CD14-positive monocyte (primary cell): Measurements from ENCODE around the gene PRMT2. TPM values are rescaled to one million over a fixed set of nuclear protein-coding genes. Genes with fewer than 3 reads are reported as not detected.

Experiments used
- DNase-seq, 3 donors: peaks; one replicate each; pipeline ENCODE4 v3.0.0-alpha.2; 2011 to 2022
- H2AFZ ChIP-seq: 2 replicates; pipeline ENCODE4 v1.6.0; 2012; ENCODE audit warnings: mild to moderate bottlenecking, low read depth, low read length, inconsistent platforms; ENCODE audit not compliant: insufficient read depth, poor library complexity, severe bottlenecking
- H3K27ac ChIP-seq, 2 donors: 1 replicate in 1 of 2; 2 replicates in 1 of 2; pipeline ENCODE4 v1.5.1; 2012 to 2013; ENCODE audit warnings: low read length in 2 of 2, control low read depth in 1 of 2, inconsistent platforms in 1 of 2, low read depth in 1 of 2, mild to moderate bottlenecking in 1 of 2
- H3K27me3 ChIP-seq, 2 donors: one replicate each; pipeline versions ENCODE4 v1.6.0 to v1.6.1; 2011 to 2013; ENCODE audit warnings: low read length in 2 of 2; ENCODE audit not compliant: control insufficient read depth in 2 of 2, insufficient read depth in 2 of 2
- H3K36me3 ChIP-seq, 2 donors: replicated peaks in 1 of 2; 1 replicate in 1 of 2; 2 replicates in 1 of 2; pipeline versions ENCODE4 v1.5.1 to v1.6.1; 2012 to 2013; ENCODE audit warnings: low read length in 2 of 2, control low read depth in 1 of 2, inconsistent platforms in 1 of 2, mild to moderate bottlenecking in 1 of 2; ENCODE audit not compliant: insufficient read depth in 2 of 2, control insufficient read depth in 1 of 2
- H3K4me1 ChIP-seq, 2 donors: 1 replicate in 1 of 2; 2 replicates in 1 of 2; pipeline versions ENCODE4 v1.5.1 to v1.6.1; 2012 to 2013; ENCODE audit warnings: low read length in 2 of 2, control low read depth in 1 of 2, inconsistent platforms in 1 of 2, mild to moderate bottlenecking in 1 of 2, moderate library complexity in 1 of 2; ENCODE audit not compliant: insufficient read depth in 2 of 2, control insufficient read depth in 1 of 2
- H3K4me2 ChIP-seq: replicated peaks from 2 replicates; pipeline ENCODE3; 2012; ENCODE audit warnings: low read length, moderate library complexity, mild to moderate bottlenecking; ENCODE audit not compliant: poor library complexity, severe bottlenecking; ENCODE audit errors: extremely low read depth
- H3K4me3 ChIP-seq, 3 experiments: fragments of 200-600 bp in 1 of 3; sonication (generic) in 1 of 3; replicated peaks in 1 of 3; 1 replicate in 2 of 3; 2 replicates in 1 of 3; pipeline ENCODE4 v1.5.1; 2011 to 2013; ENCODE audit warnings: low read length in 3 of 3, mild to moderate bottlenecking in 3 of 3, control low read depth in 2 of 3, low read depth in 2 of 3, inconsistent platforms in 1 of 3, moderate library complexity in 1 of 3
- H3K79me2 ChIP-seq: 2 replicates; pipeline ENCODE4 v1.6.0; 2012; ENCODE audit warnings: mild to moderate bottlenecking, control low read depth, inconsistent platforms, low read length, moderate library complexity; ENCODE audit not compliant: insufficient read depth
- H3K9ac ChIP-seq: 2 replicates; pipeline ENCODE4 v1.6.0; 2017; ENCODE audit warnings: low read length, mild to moderate bottlenecking; ENCODE audit not compliant: insufficient read depth, poor library complexity, severe bottlenecking
- H3K9me3 ChIP-seq, 2 donors: replicated peaks in 1 of 2; 1 replicate in 1 of 2; 2 replicates in 1 of 2; pipeline versions ENCODE4 v1.5.1 to v1.6.1; 2012 to 2013; ENCODE audit warnings: low read length in 2 of 2, control low read depth in 1 of 2; ENCODE audit not compliant: control insufficient read depth in 1 of 2, insufficient read depth in 1 of 2
- H4K20me1 ChIP-seq: 2 replicates; pipeline ENCODE4 v1.6.0; 2012; ENCODE audit warnings: mild to moderate bottlenecking, low read length, control low read depth, moderate library complexity; ENCODE audit not compliant: insufficient read depth
- H3K27ac Mint-ChIP-seq, 7 donors: one replicate each; pipeline ENCODE4 v1.8.0; 2020; ENCODE audit warnings: mild to moderate bottlenecking in 7 of 7, mixed read lengths in 7 of 7, moderate library complexity in 6 of 7, inconsistent platforms in 2 of 7
- H3K27me3 Mint-ChIP-seq, 3 donors: one replicate each; pipeline ENCODE4 v1.8.0; 2021 to 2022; ENCODE audit warnings: low read depth in 3 of 3, mild to moderate bottlenecking in 3 of 3, mixed read lengths in 3 of 3, moderate library complexity in 3 of 3, inconsistent platforms in 1 of 3
- H3K36me3 Mint-ChIP-seq, 2 donors: one replicate each; pipeline ENCODE4 v1.8.0; 2020; ENCODE audit warnings: mixed read lengths in 2 of 2, inconsistent platforms in 1 of 2, mild to moderate bottlenecking in 1 of 2
- H3K4me1 Mint-ChIP-seq: one replicate; pipeline ENCODE4 v1.8.0; 2020; ENCODE audit warnings: mild to moderate bottlenecking, mixed read lengths
- H3K4me3 Mint-ChIP-seq, 2 donors: one replicate each; pipeline ENCODE4 v1.8.0; 2020; ENCODE audit warnings: mild to moderate bottlenecking in 2 of 2, mixed read lengths in 2 of 2, moderate library complexity in 1 of 2
- H3K9me3 Mint-ChIP-seq, 7 donors: one replicate each; pipeline ENCODE4 v1.8.0; 2020 to 2022; ENCODE audit warnings: mixed read lengths in 7 of 7, mild to moderate bottlenecking in 6 of 7, moderate library complexity in 6 of 7, inconsistent platforms in 2 of 7
- WGBS: methylation state at CpG from one replicate; pipeline ENCODE4 v1.1.5; 2013; ENCODE audit warnings: missing lambda C conversion rate; ENCODE audit not compliant: insufficient coverage; 5-methylcytosine and 5-hydroxymethylcytosine counted together
- intact Hi-C, 2 donors: fragments of 100-400 bp; cut with micrococcal nuclease; formaldehyde crosslinking; loops; one replicate each; pipeline versions ENCODE4 v1.15.0 to v1.15.1; 2023
- polyA plus RNA-seq, 3 donors: library from polyadenylated mRNA; depleted of rRNA in 1 of 3; unstranded in 2 of 3; stranded (reverse) in 1 of 3; fragments of 300-500 nt in 2 of 3; fragments of >200 nt in 1 of 3; fragmentation: Illumina TruSeq in 2 of 3; gene quantifications; 1 replicate in 2 of 3; 2 replicates in 1 of 3; pipeline ENCODE4 v1.2.3, GENCODE V29; 2012 to 2021
- TF ChIP-seq, protein P1 (sequence below): fragments of 200-600 bp; IDR thresholded peaks from one replicate; pipeline ENCODE4 v1.8.0; 2022; ENCODE audit warnings: antibody characterized with exemption, mild to moderate bottlenecking

Gene PRMT2
- polyA plus RNA-seq, 3 donors = 71.5 to 106 (median 77.2) TPM

DNA sequence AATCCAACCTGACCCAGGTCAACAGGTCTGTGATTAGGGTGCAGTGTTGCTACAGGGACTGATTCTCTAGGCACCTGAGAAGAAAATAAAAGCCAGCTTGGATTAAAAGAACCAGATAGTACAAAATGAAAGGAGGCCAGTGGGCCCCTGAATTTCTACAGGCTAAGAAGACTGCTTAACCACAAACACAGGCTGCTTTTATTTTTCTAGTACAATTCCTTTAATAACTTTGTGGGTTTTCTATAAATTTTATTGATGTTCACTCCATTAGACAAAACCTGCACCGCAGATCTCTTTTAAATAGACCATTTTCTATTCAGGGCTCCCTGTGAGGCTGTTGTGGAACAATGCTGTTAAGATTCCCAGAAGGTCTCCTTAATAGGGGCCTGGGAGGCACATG, 9.7 kb upstream of the PRMT2 start:
- peaks cover 36 to 41% of the 10 kb centered on the region in 2 donors for H3K4me1 ChIP-seq
- no peak overlapping the region for H3K4me3 Mint-ChIP-seq
- intact Hi-C loops = no loop called here

DNA sequence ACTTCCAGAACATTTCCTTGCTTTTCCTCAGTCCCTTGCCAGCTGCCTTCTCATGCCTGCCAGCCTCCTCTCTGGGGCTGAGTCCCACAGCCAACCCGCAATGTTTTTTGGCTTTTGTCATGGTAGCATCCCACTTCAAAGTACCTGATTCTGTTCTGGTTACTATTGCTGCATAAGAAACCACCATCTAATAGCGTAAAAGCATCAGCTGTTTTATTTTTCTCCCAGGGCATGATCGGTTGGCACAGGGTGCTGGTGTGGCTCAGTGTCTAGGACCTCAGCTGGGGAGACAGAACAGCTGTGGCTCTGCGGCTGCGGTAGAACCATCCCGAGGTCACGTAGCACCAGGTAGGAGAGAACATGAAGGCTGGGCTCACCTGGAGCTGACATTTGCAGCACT, 8.9 kb upstream of the PRMT2 start:
- Histone ChIP-seq H2AFZ (no peak overlapping the region), H3K4me2 (no peak overlapping the region), H3K27ac (peak overlapping the region; percentile 44 to 74), H3K4me3 (no peak overlapping the region), H3K9ac (no peak overlapping the region), H3K36me3 (no peaks in the 10 kb centered on the region), H3K79me2 (no peaks in the 10 kb centered on the region), H3K9me3 (peaks cover 9 to 18% of the 10 kb centered on the region in 2 donors), H3K4me1 (peaks cover 28 to 33% of the 10 kb centered on the region in 2 donors), H4K20me1 (no peaks in the 10 kb centered on the region), H3K27me3 (no peaks in the 10 kb centered on the region)
- intact Hi-C loops = no loop called here
- peaks cover 33% of the 10 kb centered on the region for H3K4me1 Mint-ChIP-seq
- peaks cover 12 to 26% (median 25%) of the 10 kb centered on the region in 7 donors for H3K9me3 Mint-ChIP-seq
- DNase-seq = no peak
- TF ChIP-seq, protein P1, sequence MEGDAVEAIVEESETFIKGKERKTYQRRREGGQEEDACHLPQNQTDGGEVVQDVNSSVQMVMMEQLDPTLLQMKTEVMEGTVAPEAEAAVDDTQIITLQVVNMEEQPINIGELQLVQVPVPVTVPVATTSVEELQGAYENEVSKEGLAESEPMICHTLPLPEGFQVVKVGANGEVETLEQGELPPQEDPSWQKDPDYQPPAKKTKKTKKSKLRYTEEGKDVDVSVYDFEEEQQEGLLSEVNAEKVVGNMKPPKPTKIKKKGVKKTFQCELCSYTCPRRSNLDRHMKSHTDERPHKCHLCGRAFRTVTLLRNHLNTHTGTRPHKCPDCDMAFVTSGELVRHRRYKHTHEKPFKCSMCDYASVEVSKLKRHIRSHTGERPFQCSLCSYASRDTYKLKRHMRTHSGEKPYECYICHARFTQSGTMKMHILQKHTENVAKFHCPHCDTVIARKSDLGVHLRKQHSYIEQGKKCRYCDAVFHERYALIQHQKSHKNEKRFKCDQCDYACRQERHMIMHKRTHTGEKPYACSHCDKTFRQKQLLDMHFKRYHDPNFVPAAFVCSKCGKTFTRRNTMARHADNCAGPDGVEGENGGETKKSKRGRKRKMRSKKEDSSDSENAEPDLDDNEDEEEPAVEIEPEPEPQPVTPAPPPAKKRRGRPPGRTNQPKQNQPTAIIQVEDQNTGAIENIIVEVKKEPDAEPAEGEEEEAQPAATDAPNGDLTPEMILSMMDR = no peak
- peaks cover 0 to 4% (median 2%) of the 10 kb centered on the region in 3 donors for H3K27me3 Mint-ChIP-seq
- peaks cover 3 to 12% of the 10 kb centered on the region in 2 donors for H3K36me3 Mint-ChIP-seq
- 100% methylated on average over 7 of the region's 7 CpGs for WGBS
- H3K27ac Mint-ChIP-seq = peak overlapping the region in 6 of 7 donors; percentile 6 to 92 (median 90)
- H3K4me3 Mint-ChIP-seq = no peak overlapping the region

More for the DNA sequence above, 9.7 kb upstream of the PRMT2 start:
- Histone ChIP-seq H3K4me2 (no peak overlapping the region), H3K4me3 (no peak overlapping the region), H3K27me3 (no peaks in the 10 kb centered on the region), H3K27ac (no peak overlapping the region), H4K20me1 (no peaks in the 10 kb centered on the region), H3K36me3 (no peaks in the 10 kb centered on the region), H3K9ac (no peak overlapping the region), H3K9me3 (peaks cover 9 to 18% of the 10 kb centered on the region in 2 donors), H2AFZ (no peak overlapping the region), H3K79me2 (no peaks in the 10 kb centered on the region)
- no peak for DNase-seq
- Mint-ChIP-seq H3K27ac (peak overlapping the region in 2 of 7 donors; percentile 21 to 63), H3K4me1 (peaks cover 41% of the 10 kb centered on the region), H3K36me3 (peaks cover 3 to 12% of the 10 kb centered on the region in 2 donors), H3K27me3 (peaks cover 0 to 4% (median 2%) of the 10 kb centered on the region in 3 donors), H3K9me3 (peaks cover 12 to 28% (median 25%) of the 10 kb centered on the region in 7 donors)
- WGBS = no CpG with 5 or more reads among the region's 1 CpG
- TF ChIP-seq, protein P1 = no peak
